SK-N-SH (cell line): ENCODE measurements around the gene ANO6.

Source experiments
- CHD2 ChIP-seq: fragments of 150-350 bp; IDR thresholded peaks from 2 replicates; pipeline ENCODE4 v1.6.1; 2018; ENCODE audit warnings: low read length; ENCODE audit not compliant: partially characterized antibody
- CTCF ChIP-seq: fragments of 200-600 bp; sonication (generic); IDR thresholded peaks from 2 replicates; pipeline ENCODE4 v1.6.1; 2017; ENCODE audit warnings: antibody characterized with exemption, mild to moderate bottlenecking, moderate library complexity
- RCOR1 ChIP-seq: fragments of 150-350 bp; IDR thresholded peaks from 2 replicates; pipeline ENCODE4 v1.6.1; 2017; ENCODE audit warnings: antibody characterized with exemption, low read length
- REST ChIP-seq: IDR thresholded peaks from 2 replicates; pipeline ENCODE4 v1.6.1; 2012; ENCODE audit warnings: mild to moderate bottlenecking, low read depth, low read length, moderate library complexity
- TAF1 ChIP-seq: IDR thresholded peaks from 2 replicates; pipeline ENCODE4 v1.6.1; 2012; ENCODE audit warnings: low read depth, mild to moderate bottlenecking, low read length, moderate library complexity, borderline replicate concordance
- USF1 ChIP-seq: IDR thresholded peaks from 2 replicates; pipeline ENCODE4 v1.4.0; 2012; ENCODE audit warnings: low read depth, borderline replicate concordance

GRCh38 chr12:45416126-45416525, 200.2 kb downstream of the ANO6 start:
- TF ChIP-seq RCOR1 (no peak), CTCF (no peak), REST (no peak), TAF1 (no peak), USF1 (no peak), CHD2 (no peak)
